ENCODE data around the gene GDE1.

DNA sequence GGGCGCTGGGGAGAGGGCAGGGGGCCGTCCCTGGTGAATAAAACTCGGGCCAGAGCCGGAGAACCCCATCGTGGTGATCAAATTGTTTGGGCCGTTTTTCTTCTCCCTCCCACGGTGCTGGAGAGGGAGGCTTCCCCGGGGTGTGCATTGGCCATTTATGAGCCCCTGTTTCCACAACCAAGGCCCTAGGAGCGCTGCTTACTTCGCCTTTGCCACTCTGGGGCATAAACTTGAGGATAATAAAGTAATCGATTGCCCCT is 2.4 kb upstream of the GDE1 start:
- no peak for TF ChIP-seq PRDM15 (CRISPR knock-in tag; IDR thresholded peaks at IDR 0.05)
- no peak for TF ChIP-seq OVOL2 (CRISPR knock-in tag; IDR thresholded peaks at IDR 0.05; ENCODE audit: borderline replicate concordance)
- no peak for TF ChIP-seq ATF2 (CRISPR knock-in tag; IDR thresholded peaks at IDR 0.05; ENCODE audit: borderline replicate concordance, low read depth)
- no peak for TF ChIP-seq USF1 (CRISPR knock-in tag; IDR thresholded peaks at IDR 0.05)
- TF ChIP-seq, protein P1, sequence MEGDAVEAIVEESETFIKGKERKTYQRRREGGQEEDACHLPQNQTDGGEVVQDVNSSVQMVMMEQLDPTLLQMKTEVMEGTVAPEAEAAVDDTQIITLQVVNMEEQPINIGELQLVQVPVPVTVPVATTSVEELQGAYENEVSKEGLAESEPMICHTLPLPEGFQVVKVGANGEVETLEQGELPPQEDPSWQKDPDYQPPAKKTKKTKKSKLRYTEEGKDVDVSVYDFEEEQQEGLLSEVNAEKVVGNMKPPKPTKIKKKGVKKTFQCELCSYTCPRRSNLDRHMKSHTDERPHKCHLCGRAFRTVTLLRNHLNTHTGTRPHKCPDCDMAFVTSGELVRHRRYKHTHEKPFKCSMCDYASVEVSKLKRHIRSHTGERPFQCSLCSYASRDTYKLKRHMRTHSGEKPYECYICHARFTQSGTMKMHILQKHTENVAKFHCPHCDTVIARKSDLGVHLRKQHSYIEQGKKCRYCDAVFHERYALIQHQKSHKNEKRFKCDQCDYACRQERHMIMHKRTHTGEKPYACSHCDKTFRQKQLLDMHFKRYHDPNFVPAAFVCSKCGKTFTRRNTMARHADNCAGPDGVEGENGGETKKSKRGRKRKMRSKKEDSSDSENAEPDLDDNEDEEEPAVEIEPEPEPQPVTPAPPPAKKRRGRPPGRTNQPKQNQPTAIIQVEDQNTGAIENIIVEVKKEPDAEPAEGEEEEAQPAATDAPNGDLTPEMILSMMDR (IDR thresholded peaks at IDR 0.05), result no peak
- TF ChIP-seq JAZF1 (CRISPR knock-in tag; IDR thresholded peaks at IDR 0.05), result no peak
- no peak for TF ChIP-seq ATF3 (CRISPR knock-in tag; conservative IDR thresholded peaks at IDR 0.05)
- no peak for TF ChIP-seq NR2C2 (CRISPR knock-in tag; IDR thresholded peaks at IDR 0.05)
- TF ChIP-seq TCF7 (CRISPR knock-in tag; IDR thresholded peaks at IDR 0.05; ENCODE audit: low read depth), result no peak
